ENCODE measurements around the gene POLR3A. TPM values are rescaled to one million over a fixed set of nuclear protein-coding genes. Genes with fewer than 3 reads are reported as not detected.

POLR3A gene
- total RNA-seq, 1 donor from 2014 or later = 18.2 TPM

GRCh38 chr10:77959887-77960455 is 69.3 kb downstream of the POLR3A start:
- no peak for DNase-seq (ENCODE audit: extremely low read depth, low read depth, low spot score)

GRCh38 chr10:77959384-77959783 is 69.9 kb downstream of the POLR3A start:
- DNase-seq (ENCODE audit: extremely low read depth, low read depth, low spot score) = no peak

GRCh38 chr10:77955136-77955535 is 74.2 kb downstream of the POLR3A start:
- DNase-seq (ENCODE audit: extremely low read depth, low read depth, low spot score) = no peak

- DNase-seq (ENCODE audit: extremely low read depth, low read depth, low spot score) = no peak
Observed at GRCh38 chr10:77949167-77949566, 80.1 kb downstream of the POLR3A start.

- no peak for DNase-seq (ENCODE audit: extremely low read depth, low read depth, low spot score)
Observed at GRCh38 chr10:77946084-77946483, 83.2 kb downstream of the POLR3A start.

- DNase-seq (ENCODE audit: extremely low read depth, low read depth, low spot score) = no peak
Observed at GRCh38 chr10:77944519-77944918, 84.8 kb downstream of the POLR3A start.

GRCh38 chr10:77943121-77943901 is 86.0 kb downstream of the POLR3A start:
- DNase-seq (ENCODE audit: extremely low read depth, low read depth, low spot score) = peak; percentile 23

- DNase-seq (ENCODE audit: extremely low read depth, low read depth, low spot score) = no peak
Observed at GRCh38 chr10:77941790-77942189, 87.5 kb downstream of the POLR3A start.

- no peak for DNase-seq (ENCODE audit: extremely low read depth, low read depth, low spot score)
Observed at GRCh38 chr10:77940627-77941026, 88.7 kb downstream of the POLR3A start.

GRCh38 chr10:77940225-77940624 is 89.1 kb downstream of the POLR3A start:
- no peak for DNase-seq (ENCODE audit: extremely low read depth, low read depth, low spot score)

GRCh38 chr10:77939561-77940001 is 89.7 kb downstream of the POLR3A start:
- DNase-seq (ENCODE audit: extremely low read depth, low read depth, low spot score) = no peak

GRCh38 chr10:77936697-77937567 is 92.4 kb downstream of the POLR3A start:
- no peak for DNase-seq (ENCODE audit: extremely low read depth, low read depth, low spot score)

GRCh38 chr10:77932016-77932715 is 97.1 kb downstream of the POLR3A start:
- DNase-seq (ENCODE audit: extremely low read depth, low read depth, low spot score) = no peak

- no peak for DNase-seq (ENCODE audit: extremely low read depth, low read depth, low spot score)
Observed at GRCh38 chr10:77927402-77928246, 101.7 kb downstream of the POLR3A start.

GRCh38 chr10:77926566-77927401 is 102.5 kb downstream of the POLR3A start, which contains the start of gene DLG5:
Gene DLG5, minus strand, starts transcription at chr10:77926755. Its CDS starts 235 bp downstream, at chr10:77926520.
- DNase-seq (ENCODE audit: extremely low read depth, low read depth, low spot score) = no peak

GRCh38 chr10:77925795-77926565 is 103.3 kb downstream of the POLR3A start:
- DNase-seq (ENCODE audit: extremely low read depth, low read depth, low spot score) = no peak

- no peak for DNase-seq (ENCODE audit: extremely low read depth, low read depth, low spot score)
Observed at GRCh38 chr10:77925410-77925794, 103.9 kb downstream of the POLR3A start.

GRCh38 chr10:77922566-77923179 is 106.6 kb downstream of the POLR3A start:
- DNase-seq (ENCODE audit: extremely low read depth, low read depth, low spot score) = no peak
